HG02840 (cell line): ENCODE data around the gene ARMC12.
"Not testable (repeated sequence)": the region's sequence is repeated elsewhere in the genome, so short reads cannot be mapped to it uniquely, and the experiment has no call there.

Experiments used
- ATAC-seq: cut with Tn5 transposase; IDR thresholded peaks from one replicate; pipeline ENCODE4 v1.9.1; 2021; ENCODE audit warnings: mild to moderate bottlenecking, moderate library complexity, moderate number of reproducible peaks; ENCODE audit not compliant: unreplicated experiment, low FRiP score

ARMC12 gene

GRCh38 chr6:35731736-35732532 is 4.9 kb upstream of the ARMC12 start:
- ATAC-seq, result peak; percentile 44

DNA sequence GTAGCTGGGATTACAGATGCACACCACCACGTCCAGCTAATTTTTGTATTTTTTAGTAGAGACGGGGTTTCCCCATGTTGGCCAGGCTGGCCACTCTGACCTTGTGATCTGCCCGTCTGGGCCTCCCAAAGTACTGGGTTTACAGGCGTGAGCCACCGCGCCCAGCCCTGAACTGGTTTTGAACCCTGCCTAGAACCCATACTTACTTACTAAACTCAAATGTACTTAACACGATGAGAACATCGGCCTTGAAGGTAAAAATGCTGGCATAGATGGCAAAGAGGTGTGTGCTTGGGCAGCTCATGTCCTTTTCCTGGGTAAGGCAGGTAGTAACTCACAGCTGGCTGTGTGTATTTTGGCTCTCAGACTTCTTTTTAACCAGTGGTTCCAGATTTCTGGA is 3.2 kb upstream of the ARMC12 start:
- ATAC-seq, result no peak

DNA sequence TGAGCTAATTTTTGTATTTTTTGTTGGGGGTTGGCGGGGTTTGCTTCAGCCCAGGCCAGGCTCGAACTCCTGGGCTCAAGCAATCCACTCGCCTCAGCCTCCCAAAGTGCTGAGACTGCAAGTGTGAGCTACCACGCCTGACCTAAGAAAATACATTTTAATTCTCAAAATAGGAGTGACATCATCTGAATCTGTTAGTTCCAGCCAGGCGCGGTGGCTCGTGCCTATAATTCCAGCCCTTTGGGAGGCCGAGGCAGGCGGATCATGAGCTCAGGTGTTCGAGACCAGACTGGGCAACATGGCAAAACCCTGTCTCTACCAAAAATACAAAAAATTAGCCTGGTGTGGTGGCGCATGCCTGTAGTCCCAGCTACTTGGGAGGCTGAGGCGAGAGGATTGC is 2.5 kb upstream of the ARMC12 start:
- not testable (repeated sequence) for ATAC-seq

- ATAC-seq, result no peak
Measured at GRCh38 chr6:35735452-35735851, 1.4 kb upstream of the ARMC12 start.

DNA sequence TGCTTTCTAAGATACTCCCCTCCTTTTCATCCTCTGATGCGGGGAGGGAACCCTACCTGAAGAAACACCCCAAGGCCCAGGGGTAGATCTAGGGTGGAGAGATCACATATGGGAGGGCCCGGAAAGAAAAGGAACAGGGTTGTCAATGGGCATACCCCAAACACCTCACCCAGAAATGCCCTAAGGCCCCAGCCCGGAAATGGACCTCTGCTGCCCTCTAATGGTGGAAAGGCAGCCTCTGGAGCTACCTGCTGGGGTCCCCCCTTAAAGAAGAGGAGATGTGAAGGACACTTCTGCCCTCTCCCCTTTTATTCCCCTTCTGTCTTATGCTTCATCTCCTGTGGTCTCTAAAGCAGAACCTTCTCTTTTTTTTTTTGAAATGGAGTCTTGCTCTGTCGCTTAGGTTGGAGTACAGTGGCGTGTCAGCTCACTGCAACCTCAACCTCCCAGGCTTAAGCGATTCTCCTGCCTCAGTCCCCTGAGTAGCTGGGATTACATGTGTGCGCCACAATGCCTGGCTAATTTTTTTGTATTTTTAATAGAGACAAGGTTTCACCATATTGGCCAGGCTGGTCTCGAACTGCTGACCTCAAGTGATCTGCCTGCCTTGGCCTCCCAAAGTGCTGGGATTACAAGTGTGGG is 458 bp upstream of the ARMC12 start:
- no peak for ATAC-seq

DNA sequence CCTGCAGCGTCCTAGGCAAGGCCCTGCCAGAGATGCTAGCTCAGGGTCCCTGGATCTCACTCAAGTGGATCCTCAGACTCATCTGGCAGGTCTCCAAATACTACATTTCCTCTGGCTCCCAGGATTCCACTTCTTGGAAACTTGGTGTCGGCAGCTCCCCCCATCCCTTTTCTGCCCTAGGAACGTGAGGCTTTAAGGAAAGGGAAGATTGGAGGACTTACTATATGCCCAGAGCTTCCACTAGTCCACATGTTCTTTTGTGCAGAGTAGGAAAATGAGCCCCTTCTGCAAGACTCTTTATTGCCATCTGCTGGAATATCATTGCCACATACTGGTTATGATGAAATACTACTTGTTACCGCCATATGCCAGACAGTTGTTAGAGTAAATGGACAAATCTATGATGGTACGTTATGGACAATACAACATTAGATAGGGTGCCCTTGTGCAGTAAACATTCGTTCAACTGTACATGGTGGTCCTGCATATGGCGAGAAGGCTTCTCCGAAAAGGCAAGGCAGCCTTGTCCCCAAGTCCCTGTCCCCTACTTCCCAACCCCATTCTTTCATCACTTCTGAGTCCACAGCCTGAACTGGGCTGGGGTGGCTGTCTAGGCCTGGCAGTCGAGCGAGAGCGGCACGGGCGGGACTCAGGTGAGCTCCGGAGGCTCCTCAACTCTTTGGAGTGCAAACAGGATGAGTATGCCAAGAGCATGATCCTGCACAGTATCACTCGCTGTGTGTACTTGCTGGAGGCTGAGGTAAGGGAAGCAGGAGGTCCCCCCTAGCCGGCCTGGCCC is 780 bp downstream of the ARMC12 start:
- no peak for ATAC-seq

GRCh38 chr6:35739645-35740524 is 3.1 kb downstream of the ARMC12 start:
- ATAC-seq, result no peak

DNA sequence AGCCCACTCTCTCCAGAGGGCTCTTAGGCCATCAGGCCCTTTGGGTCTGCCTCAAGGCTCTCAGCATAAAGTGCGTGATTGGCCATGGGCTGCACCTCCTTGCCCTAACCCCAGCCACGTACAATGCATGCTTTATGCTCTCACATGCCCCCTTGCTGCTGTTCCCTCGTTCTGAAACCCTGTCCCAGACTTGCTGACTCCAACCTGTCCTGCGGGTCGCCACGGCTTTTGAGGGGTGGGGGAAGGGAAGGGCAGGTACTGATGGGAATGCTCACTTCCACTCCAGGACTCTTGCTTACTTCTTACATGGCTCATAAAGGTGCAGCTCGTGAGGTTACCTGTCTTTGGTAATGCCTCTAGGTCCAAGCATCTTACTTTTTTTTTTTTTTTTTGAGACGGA is 6.0 kb downstream of the ARMC12 start:
- no peak for ATAC-seq

DNA sequence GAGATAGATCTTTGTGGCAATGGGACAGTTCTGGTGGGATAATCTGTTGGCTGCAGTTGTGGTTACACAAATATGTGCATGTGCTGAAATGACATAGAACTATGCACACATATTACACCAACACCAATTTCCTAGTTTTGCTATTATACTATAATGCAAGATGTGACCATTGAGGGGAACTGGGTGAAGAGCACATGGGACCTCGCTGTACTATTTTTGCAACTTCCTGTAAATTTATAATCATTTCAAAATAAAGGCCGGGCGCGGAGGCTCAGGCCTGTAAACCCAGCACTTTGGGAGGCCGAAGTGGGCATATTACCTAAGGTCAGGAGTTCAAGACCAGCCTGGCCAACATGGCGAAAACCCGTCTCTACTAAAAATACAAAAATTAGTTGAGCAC is 8.7 kb downstream of the ARMC12 start:
- no peak for ATAC-seq

- no peak for ATAC-seq
Measured at GRCh38 chr6:35746516-35746915, 9.7 kb downstream of the ARMC12 start.

DNA sequence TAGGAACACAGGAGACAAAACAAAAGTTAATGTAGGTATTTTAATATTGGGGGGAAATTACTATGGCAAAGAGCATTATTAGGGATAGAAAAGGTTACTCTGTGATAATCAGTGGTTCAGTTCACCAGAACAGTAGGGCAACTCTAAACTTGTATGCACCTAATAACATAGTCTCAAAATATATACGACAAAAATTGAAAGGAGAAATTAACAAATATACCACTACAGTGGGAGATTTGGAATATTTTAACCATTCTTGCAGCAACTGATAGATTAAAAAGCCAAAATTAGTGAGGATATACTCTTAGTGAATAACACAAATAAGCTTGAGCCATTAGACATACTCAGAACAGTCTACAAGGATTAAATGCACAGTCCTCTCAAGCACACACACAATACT is 11.0 kb downstream of the ARMC12 start:
- ATAC-seq, result no peak

GRCh38 chr6:35750557-35750956 is 13.7 kb downstream of the ARMC12 start:
- no peak for ATAC-seq

DNA sequence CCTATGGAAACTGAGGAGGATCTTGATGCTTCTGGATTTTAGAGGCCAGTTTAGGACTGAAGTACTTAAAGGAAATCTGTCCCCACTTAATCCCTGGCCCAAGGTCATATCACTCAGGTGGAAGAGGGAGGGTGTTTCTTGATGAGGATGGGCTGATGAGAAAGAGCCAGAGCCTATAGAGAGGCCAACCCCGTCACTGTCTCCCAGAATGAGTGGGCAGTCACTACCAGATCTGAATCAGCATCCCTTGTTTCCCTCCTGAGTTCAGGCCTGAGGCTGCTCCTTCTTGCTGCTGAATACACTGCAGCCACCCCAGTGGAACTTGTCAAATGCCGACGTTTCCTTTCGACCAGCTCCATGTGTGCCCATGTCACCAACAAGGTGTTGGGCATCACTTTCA is 14.8 kb downstream of the ARMC12 start:
- ATAC-seq, result no peak

DNA sequence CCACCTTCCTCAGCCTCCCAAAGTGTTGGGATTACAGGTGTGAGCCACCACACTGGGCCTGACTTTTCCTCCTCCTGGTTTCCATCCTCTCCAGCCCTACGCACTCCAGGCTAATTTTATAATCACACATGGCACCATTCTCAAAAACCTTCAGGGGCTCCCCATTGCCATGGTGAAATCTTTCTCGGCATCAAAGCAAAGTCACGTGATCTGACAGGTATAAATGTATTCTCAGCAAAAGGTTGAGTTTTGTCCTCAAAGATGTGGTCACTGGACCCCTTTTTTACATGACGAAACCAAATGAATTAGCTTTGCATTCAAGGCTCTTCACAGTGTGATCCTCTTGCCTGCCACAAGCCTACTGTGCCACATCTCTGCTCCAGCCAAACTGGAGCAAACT is 15.5 kb downstream of the ARMC12 start:
- ATAC-seq, result no peak

DNA sequence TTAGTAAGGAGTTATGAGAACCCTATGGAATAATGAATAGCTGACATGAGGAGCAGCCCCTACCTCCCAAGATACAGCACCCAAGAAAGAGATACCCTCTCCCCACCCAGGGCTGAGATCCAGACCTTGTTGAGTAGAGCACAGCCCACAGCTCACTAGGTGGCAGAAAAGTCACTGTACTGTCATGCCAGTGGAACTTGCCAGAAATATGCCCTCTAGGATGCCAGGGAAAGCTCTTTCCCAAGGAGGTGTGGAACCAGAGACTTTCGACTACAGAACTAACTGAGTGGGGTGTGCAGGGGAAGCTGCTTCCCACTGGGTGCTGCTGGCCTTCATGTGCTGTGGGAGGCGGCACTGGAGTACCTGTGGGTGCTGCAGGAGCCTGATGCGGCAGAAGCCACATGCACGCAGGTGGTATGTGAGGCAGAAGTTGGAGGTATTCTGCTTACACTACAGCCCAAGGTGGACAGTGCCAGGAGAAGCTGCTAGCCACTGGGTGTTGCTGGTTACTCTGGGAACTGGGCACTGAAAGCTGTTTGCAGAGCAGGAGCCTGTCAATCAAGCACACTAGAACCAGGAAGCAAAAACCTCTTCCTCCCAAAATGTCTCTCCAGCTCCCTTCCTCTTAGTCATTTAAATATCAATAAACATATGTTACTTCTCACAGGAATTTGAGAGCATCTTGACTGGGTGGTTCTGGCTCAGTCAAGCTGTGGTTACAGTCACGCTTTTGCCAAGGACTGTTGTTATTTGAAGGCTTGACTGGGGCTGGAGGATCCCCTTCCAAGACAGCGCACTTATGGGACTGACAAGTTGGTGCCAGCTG is 17.8 kb downstream of the ARMC12 start:
- no peak for ATAC-seq

DNA sequence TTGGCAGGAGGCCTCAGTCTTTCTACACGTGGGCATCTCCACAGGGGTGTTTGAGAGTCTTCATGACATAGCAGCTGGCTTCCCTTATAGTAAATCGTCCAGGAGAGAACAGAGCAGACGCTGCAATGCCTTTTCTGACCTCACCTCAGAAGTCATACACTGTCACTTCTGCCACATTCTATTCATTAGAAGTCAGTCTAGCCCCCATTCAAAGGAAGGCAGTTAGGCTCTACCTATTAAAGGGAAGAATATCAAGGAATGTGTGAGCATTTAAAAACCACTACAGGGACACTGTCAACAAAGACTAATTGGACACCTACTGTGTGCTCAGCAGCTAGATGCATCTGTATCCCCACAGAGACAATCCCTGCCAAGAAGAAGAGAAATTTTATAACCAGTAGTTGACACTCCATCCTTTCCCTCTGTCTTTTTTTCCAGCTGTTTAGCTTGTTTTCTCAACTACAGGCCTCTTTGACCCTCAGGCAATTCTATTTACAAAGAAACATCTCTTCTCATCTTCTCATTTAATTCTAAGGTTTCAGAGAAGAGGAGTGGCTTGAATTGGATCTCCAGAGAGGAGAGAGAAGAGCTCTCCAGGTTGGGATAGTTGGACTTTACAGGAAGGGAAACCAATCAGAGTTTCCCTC is 18.6 kb downstream of the ARMC12 start:
- ATAC-seq, result no peak

GRCh38 chr6:35757456-35758123 is 20.8 kb downstream of the ARMC12 start:
- ATAC-seq, result no peak

GRCh38 chr6:35759426-35759825 is 22.6 kb downstream of the ARMC12 start:
- ATAC-seq, result no peak

GRCh38 chr6:35765739-35766138 is 28.9 kb downstream of the ARMC12 start:
- no peak for ATAC-seq
